HG02938 (cell line): ENCODE measurements around the gene TMCC2.
"Not testable (repeated sequence)": the region's sequence is repeated elsewhere in the genome, so short reads cannot be mapped to it uniquely, and the experiment has no call there.

ENCODE experiments used
- ATAC-seq: cut with Tn5 transposase; IDR thresholded peaks from one replicate; pipeline ENCODE4 v1.9.1; 2021; ENCODE audit warnings: mild to moderate bottlenecking, moderate library complexity; ENCODE audit not compliant: unreplicated experiment

Gene TMCC2

DNA sequence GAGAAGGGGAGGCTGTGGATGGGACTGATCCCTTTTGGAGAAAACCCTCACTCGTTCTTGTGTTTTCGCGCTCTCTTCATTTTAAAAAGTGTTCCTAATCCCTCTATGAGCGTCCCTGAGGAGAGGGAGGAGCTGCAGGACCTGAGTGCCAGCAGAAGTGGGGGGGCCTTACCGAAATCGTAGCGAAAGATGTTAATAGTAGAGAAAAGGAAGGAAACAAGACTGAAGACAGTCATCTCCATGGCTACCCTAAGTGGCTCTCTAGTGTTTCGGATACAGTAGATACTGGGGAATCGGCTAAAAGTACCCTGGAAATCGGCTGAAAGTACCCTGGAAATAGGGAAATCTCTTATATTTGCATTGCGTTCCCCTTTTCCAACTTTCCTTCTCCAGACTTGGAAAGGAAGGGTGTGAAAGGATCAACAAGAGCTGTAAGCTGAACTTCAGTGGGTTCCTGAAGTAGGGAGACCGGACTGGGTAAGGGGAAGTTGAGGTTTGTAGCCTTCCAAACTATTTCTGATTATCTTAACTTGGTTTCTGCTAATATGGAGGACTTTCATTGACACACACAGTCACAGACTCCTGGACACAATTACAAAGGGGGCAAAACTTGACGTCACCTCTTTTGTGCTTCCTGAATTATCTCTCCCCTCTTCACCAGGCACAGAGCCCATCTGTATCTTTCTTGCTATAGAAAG lies 15.8 kb upstream of the TMCC2 start:
- peak; percentile 33 for ATAC-seq

DNA sequence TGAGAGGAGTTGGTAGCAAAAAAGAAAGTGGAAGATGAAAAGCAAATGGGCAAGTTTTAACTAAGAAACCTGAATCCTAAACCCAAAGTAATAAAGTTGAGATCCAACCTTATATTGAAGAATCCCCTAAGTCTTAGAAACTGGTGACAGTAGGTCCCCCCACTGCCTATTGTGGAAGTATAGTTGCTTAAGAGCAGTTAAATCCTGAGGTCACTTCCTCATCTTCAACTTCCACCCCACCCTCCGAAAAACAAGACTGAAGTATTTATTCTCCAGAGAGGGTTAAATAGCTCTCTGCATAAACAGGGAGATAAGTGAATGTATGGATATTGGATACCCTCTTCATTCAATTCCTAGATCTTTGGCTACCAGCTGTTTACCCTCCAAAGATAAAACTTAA lies 13.0 kb upstream of the TMCC2 start:
- no peak for ATAC-seq

DNA sequence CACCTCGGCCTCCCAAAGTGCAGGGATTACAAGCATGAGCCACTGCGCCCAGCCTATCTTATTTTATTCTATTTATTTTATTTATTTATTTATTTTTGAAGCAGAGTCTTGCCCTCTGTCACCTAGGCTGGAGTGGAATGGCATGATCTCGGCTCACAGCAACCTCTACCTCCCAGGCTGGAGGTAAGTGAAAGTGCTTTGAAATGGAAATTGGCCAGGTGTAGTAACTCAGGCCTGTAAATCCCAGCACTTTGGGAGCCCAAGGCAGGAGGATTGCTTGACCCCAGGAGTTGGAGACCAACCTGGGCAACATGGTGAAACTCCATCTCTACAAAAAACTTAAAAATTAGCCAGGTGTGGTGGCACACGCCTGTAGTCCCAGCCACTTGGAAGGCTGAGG lies 11.2 kb upstream of the TMCC2 start:
- no peak for ATAC-seq

DNA sequence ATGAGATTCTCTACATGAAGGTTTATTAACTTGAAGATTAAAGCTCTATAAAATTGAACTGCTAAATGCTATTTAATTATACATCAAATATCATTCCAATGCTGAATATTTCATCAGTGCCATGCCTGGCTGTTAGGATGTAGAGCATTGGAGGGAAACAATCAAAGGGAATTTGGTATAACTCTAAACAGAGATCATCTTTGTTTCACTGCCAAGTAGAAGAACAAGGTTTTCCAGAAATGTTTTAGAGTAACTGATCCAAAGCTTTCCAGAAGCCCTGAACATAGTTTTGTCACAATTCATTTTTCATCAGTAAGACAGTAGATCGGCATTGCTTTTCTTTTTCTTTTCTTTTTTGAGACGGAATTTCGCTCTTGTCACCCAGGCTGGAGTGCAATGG lies 10.3 kb upstream of the TMCC2 start:
- no peak for ATAC-seq

DNA sequence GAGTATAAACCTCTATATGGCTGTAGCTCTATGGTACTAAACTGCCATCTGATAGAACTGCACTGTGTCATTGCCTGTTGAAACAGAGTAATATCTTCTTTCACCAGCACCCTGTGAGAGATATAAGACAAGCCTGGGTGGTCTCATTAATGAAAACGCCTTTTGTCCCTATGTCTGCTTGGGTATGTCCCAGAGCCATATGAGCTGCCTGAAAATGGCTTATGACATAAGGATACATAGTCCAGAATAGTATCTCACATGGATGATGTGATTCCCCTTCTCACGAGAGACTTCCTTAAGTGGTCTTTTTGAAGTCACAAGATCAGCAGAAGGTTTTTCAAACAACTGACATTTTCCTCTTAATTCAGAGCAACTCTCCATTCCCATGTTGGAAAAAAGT lies 7.3 kb upstream of the TMCC2 start:
- ATAC-seq: no peak

DNA sequence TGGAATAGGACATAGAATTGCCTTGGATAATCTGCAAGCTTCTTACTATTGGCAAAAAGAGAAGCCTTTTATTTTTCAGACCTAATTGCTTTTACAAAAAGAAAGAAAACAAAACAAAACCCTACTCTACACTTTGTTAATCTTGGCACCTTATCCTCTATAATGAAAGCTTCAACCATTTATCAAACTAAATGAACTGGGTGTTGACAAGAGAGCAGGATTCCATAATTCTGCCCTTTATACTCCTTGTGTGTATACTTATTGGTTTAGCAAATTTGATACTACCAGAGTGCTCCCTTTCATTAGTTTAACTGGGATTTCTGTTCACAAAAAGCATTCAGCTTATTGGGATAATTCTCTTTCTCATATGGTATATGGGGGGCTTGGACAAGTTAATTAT lies 3.0 kb upstream of the TMCC2 start:
- ATAC-seq: no peak

DNA sequence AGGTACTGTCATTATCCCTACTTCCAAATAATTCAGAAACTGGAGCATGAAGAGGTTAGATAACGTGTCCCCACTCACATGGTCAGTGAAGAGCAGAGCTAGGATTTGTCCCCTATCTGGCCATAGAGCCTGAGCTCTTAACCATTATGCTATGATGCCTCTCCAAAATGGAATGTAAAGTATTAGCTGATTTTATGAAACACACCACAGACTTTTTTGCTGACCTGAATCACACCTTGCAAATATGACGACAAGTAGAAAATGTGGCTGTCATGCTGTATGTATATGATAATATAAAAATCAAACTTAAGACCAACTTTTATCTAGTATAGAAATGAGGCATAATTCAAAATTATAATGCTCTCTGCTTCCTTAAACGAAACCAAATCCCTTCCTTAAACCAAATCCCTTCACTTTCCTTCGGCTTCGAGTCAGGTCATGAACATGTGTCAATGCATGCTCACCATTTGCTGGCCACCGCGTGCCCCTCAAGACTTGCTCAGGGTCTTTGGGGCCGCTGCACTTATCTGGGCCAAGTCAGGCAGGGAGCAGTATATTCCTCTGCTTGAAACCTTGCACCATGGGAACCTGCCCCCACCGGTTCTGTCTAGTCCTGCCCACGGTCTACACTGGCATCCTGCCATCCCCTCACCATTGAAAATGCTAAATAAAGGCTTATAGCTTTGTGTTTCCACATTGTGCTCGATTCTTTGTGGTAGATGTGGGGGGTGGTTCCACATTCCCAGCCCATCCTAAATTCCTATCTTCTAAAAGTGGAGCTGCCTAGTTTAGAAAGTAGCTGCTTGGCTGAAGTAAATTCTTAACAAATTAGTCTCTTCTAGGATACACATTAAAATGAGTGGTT lies 1.6 kb upstream of the TMCC2 start:
- ATAC-seq: no peak

DNA sequence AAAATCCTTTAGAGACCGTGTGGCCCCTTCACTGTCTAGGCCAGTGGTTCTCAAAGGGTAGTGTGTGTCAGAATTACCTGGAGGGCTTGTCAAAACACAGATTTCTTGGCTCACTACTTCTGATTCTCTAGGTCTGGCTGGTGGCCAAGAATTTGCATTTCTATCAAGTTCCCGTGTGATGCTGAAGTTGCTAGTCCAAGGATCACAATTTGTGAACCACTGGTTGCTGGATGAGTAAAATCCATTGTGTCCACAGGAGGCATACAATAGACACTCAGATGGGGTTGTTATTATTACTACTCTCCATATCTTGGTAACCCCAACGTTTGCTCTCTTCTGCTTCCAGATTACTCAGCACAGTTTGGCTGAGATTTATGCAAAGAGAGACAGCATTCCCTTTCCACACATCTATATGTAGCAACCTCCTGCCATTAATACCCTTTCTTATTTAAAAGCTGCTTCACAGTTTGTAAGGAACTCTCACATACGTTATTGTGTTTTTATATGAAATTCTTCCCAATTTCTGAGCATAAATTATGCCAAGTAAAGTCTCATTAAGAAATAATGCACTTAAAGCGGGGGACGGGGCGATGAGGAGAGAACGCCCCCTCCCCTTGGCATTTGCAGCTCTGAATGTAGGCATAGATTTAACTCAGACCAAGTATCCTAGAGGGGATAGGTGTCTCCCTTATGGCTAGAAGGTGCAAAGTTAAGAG lies 720 bp upstream of the TMCC2 start:
- no peak for ATAC-seq

DNA sequence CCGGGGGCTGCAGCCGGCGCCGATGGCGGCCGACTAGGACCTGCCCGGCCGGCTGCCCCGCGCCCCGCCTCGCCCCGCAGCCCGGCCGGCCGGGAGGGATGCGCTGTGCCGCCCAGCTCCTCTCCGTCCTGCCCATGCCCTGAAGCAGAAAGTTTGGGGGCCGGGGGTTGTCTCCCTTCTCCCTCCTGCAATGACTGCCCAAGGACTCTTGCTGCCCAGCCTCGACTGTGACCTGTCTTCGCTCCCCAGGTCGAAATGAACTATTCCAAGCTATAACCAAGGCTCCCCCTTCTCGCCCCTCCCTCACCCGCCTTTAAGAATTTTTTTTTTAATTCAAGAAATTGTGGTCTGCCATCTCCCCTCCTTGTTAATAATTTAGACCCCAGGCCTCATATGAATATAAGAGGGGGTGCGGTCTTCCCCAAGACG lies 361 bp downstream of the TMCC2 start:
- ATAC-seq: no peak

DNA sequence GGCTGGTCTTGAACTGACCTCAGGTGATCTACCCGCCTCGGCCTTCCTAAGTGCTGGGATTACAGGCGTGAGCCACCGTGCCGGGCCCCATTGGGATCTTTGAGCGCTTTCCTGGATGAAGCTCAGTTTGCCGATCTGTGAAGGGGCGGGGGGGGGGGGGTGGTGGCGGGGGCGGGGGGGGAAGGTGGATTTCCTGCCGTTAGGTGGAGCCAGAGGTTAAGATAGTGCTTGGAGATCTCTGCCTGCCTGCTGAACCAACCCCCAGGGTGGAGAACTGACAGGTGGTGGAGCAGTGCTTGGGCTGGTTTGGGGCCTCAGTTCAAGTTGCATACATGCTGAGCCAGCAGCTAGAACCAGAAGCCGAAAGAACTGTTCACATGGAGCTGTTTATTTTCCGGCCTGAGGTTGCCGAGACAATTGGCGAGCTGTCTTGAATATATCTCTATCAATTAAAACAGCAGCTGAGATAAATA lies 1.7 kb downstream of the TMCC2 start:
- no peak for ATAC-seq

DNA sequence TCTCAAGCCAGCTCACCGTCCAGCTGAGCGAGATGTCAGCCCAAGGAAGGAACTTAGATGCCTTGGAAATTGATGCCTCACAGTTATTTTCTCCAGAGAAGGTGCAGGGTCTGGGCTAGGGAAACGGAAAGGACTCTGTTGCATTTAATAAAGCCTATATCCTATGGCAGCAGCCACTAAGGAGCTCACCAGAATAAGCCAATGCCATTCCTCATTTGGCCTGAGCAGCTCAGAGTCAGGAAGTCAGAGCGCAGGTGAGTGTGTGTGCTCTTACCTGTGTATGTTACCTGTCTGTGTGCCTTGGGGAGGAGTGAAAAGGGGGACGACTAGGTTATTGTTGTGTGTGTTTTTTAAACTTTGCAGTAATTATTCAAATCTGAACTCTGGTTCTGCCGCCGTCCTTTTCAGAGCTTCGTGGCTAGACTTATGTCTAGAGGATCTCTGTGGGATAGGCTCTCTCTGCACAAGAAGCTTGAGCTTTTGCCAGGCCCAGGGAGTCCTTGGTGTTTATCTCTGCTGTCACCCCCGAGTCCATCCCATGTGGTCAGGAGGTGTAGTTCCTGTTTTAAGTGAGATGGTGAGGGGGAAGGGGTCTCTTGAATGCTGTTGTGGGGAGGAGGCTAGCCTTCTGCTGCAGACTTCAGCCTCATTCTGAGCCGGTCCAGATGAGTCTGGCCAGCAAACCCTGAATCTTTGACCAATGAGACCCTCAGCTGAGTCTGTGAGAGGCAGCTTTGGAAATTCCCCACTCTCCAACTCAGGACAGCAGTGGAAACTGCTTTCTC lies 2.4 kb downstream of the TMCC2 start:
- ATAC-seq: no peak

DNA sequence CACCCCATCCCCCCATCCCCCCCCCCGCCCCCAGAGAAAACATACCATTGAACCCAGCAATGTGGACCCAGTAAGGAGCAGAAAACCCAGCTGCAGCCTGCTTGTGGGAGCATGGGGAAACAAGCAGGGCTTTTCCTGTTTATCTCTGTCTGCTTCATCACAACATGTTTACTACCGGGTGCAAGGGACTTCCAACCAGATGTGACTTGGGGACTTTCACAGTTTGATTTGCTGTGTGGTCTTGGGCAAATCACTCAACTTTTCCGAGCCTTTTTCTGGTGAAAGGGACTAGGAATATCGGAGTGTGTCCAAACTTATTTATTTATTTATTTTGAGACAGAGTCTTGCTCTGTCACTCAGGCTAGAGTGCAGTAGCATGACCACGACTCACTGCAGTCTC lies 3.2 kb downstream of the TMCC2 start:
- ATAC-seq: no peak

DNA sequence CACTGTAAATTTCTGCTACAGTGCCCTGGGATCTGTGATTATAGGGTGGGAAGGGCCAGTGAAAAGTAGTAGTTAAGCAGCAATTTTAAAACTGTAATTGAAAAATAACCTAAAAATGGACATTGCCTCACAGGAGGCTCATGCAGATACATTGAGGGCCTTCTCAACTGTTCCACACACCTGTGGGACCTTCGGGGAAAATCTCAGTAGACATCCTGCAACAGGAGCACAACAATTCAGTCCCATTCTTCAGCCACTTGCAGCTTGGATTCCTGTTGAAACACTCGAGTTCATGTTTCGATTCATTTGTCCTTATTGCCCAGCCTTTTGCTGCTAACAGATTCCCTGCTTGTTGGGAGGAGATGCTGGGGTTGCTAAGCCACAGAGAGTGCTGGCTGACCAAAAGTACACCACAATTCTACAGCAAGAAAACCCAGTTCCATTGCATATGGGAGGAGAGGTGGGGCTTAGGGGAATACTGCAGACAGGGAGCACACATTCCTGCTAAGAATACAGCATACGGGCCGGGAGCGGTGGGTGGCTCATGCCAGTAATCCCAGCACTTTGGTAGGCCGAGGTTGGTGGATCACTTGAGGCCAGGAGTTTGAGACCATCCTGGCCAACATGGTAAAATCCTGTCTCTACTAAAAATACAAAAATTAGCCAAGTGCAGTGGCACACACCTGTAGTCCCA lies 4.5 kb downstream of the TMCC2 start:
- ATAC-seq: no peak

DNA sequence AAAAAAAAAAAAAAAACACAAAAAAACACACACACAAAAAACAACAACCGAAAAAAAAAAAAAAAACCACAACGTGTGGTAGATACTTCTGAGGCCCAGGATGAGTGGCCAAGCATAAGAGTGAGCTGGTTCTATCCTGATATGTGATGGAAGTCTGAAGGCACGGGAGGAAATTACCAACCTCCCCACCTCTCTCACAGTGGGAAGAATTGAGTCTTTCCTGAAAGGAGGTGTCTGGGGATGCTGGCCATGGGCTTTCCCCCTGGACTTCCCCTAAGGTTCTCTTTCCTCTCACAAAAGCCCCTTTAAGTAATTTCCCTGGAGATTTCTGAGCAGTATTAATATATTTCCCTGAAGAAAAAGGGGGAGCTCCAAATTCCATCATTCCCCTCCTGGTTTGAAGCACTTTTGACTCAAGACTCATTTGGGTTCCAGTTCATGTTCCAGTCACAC lies 5.2 kb downstream of the TMCC2 start:
- no peak for ATAC-seq

DNA sequence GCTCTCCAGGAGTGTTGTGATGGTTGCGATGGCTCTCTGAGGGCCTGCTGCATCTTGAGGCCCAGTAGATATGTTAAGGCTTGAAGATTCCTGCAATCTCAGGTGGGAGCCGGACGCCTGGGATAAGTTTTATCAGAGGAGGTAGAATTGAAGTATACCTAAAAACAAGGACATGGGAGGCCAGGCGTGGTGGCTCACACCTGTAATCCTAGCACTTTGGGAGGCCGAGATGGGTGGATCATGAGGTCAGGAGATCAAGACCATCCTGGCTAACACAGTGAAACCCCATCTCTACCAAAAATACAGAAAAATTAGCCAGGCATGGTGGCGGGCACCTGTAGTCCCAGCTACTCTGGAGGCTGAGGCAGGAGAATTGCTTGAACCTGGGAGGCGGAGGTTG lies 6.2 kb downstream of the TMCC2 start:
- not testable (repeated sequence) for ATAC-seq

DNA sequence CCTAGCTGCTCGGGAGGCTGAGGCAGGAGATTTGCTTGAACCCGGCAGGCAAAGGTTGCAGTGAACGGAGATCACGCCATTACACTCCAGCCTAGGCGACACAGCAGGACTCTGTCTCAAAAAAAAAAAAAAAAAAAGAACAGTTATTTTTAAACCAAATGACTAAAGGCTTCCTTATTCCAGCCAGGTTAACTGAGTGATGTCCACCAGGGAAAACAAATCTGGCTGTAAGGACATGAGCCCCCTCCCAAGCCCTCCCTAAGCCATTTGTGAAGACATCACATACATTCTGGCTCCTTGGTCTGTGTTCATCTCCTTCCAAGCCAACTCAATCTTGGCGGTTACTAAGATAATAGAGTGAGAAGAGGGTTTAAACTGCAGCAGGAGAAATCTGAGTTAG lies 8.2 kb downstream of the TMCC2 start:
- no peak for ATAC-seq

DNA sequence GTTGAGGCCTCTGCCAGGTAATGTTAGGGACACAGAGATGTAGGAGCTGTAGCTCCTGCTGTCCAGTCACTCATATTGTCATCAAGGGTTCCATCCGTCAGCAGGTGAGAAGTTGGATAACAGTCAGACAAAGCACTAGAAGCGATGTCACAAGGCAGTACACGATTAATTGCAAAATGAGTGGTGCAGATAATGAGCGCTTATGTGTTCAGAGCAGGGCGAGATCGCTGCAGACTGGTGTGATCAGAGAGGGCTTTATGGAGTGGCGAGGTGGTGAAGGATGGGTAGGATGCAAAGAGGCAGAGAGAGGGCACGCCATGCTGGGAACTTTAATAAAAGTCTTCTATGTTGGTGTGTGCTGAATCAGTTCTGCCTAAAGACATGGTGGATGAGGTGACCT lies 8.8 kb downstream of the TMCC2 start:
- ATAC-seq: no peak

DNA sequence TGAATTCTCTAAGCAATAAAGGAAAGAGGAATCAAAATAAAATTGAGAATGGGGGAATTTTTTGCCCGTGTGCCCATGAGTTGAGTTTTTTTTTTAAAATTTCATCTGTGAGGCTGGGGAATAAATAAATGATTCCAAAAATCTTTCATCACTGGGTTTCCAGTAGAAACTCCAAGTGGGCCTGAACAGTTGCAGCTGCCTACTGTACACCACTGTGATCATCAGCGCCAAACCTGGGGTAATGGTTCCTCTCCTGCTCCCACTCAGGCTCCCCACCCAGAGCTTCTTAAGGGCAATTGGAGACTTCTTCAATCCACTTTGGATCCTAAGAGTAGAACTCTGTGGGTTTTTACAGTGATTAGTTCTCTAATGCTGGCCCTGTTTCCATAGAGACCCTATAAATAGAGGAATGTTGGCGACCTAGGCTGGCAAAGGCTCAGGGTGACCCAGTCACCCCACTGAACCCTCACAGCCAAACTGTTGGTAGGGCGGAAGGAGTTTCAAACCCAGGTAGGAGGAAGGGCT lies 9.3 kb downstream of the TMCC2 start:
- no peak for ATAC-seq

DNA sequence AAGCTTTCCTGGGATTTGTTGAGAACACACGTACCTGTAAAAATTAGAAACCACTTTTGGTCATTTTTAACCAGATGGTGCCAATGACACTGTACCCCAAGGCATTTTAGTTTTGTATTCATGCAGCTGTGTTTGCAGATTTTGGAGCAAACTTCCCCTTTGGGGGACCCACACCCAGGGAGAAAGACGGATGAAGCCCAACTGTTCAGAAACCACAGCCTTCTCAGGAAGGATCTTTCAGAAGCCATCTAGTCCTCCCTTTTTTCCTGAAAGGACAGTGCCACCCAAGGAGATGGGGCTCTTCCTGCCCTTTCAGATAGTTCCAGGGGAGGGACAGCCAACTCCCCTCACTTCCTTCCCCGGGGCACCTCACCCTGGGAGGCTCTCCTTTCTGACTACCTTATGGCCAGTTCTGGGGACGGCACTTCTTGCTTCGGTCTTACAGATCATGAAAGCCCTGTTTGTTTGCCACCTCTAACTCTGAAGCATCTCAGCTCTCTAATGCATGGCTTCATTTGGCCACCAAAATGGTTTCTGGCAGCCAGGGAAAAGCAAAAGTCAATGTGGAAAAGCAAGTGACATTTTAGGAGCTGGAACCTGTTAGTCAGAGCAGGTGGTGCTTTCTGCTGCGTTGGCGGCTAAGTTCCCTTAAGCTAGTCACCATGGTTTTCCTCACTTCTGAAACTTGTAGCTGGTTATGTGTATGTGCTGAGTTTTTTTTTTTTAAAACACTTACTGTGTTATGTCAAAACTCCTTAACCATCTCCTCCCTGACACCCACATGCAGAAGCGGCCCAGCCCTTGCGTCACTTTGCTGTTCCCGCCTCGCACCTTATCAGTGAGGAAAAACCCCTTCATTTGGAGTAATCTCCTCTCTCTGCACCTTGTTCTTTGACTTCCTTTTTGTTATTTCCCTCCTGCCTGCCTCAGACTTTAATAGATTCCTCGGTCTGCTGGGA lies 10.1 kb downstream of the TMCC2 start:
- ATAC-seq: no peak
